ENCODE results near the gene TBX10.

TBX10 gene

GRCh38 chr11:67613313-67613959 is 26.1 kb downstream of the TBX10 start:
- no peak for TF ChIP-seq CTCF (IDR thresholded peaks at IDR 0.05; ENCODE audit: control extremely low read depth, extremely low read depth, low read depth, missing control alignments)
- no peak for DNase-seq (ENCODE audit: extremely low spot score)

GRCh38 chr11:67612751-67613150 is 26.8 kb downstream of the TBX10 start:
- CTCF ChIA-PET, result interaction anchor here (1.3 to 3.5 kb wide), 4 partner anchors 15 to 36 kb away, joined by 3 to 64 read pairs (median 12); partner anchors contain the start of genes GSTP1 and NUDT8
- no peak for DNase-seq (ENCODE audit: extremely low spot score)
- POLR2A ChIA-PET, result interaction anchor here (1.4 kb wide), 1 partner anchor 28 kb away, joined by 5 read pairs; no protein-coding TSS in a partner anchor

More at GRCh38 chr11:67613313-67613959, 26.1 kb downstream of the TBX10 start:
- ChIA-PET POLR2A (interaction anchor here (1.4 kb wide), 2 partner anchors 16 to 28 kb away, joined by 5 to 6 read pairs; partner anchors contain the start of gene NUDT8), CTCF (interaction anchor here (1.1 to 3.5 kb wide), 18 partner anchors 8 to 268 kb away, joined by 3 to 64 read pairs (median 5); partner anchors contain the start of genes GSTP1 and NUDT8)

GRCh38 chr11:67611704-67612587 is 27.6 kb downstream of the TBX10 start:
- POLR2A ChIA-PET, result interaction anchor here (0.5 kb wide), 1 partner anchor 31 kb away, joined by 3 read pairs; no protein-coding TSS in a partner anchor
- DNase-seq (ENCODE audit: extremely low spot score), result no peak
- CTCF ChIA-PET, result interaction anchor here (1.3 to 3.5 kb wide), 4 partner anchors 16 to 36 kb away, joined by 3 to 64 read pairs (median 12); partner anchors contain the start of genes GSTP1 and NUDT8
- no peak for TF ChIP-seq CTCF (IDR thresholded peaks at IDR 0.05; ENCODE audit: control extremely low read depth, extremely low read depth, low read depth, missing control alignments)

More at GRCh38 chr11:67612751-67613150, 26.8 kb downstream of the TBX10 start:
- TF ChIP-seq CTCF (IDR thresholded peaks at IDR 0.05; ENCODE audit: control extremely low read depth, extremely low read depth, low read depth, missing control alignments), result no peak

- ChIA-PET CTCF (no interaction called here), POLR2A (no interaction called here)
- TF ChIP-seq CTCF (IDR thresholded peaks at IDR 0.05; ENCODE audit: control extremely low read depth, extremely low read depth, low read depth, missing control alignments), result no peak
- no peak for DNase-seq (ENCODE audit: extremely low spot score)
Measured at GRCh38 chr11:67611165-67611564, 28.4 kb downstream of the TBX10 start.

GRCh38 chr11:67610302-67610868 is 29.2 kb downstream of the TBX10 start:
- no peak for DNase-seq (ENCODE audit: extremely low spot score)
- TF ChIP-seq CTCF (IDR thresholded peaks at IDR 0.05; ENCODE audit: control extremely low read depth, extremely low read depth, low read depth, missing control alignments), result no peak
- CTCF ChIA-PET, result interaction anchor here (2.1 to 3.4 kb wide), 2 partner anchors 20 to 259 kb away, joined by 5 to 12 read pairs; partner anchors contain the start of gene NUDT8
- POLR2A ChIA-PET, result no interaction called here

GRCh38 chr11:67609316-67609715 is 30.2 kb downstream of the TBX10 start:
- POLR2A ChIA-PET, result no interaction called here
- CTCF ChIA-PET, result interaction anchor here (0.9 to 3.4 kb wide), 9 partner anchors 14 to 258 kb away, joined by 3 to 12 read pairs (median 5); partner anchors contain the start of genes GSTP1 and NUDT8
- DNase-seq (ENCODE audit: extremely low spot score), result no peak
- TF ChIP-seq CTCF (IDR thresholded peaks at IDR 0.05; ENCODE audit: control extremely low read depth, extremely low read depth, low read depth, missing control alignments), result no peak

Data from GM10248 (cell line).